SU-DHL-6 (cell line): ENCODE measurements around the gene SERINC5.
"Not testable (repeated sequence)": the region's sequence is repeated elsewhere in the genome, so short reads cannot be mapped to it uniquely, and the experiment has no call there.

Experiments used
- H2AFZ ChIP-seq: fragments of 200-600 bp; sonication (generic); 2 replicates; pipeline ENCODE4 v1.6.1; 2014; ENCODE audit warnings: low read depth, mild to moderate bottlenecking, moderate library complexity, mixed read lengths, antibody characterized with exemption, low read length; ENCODE audit not compliant: severe bottlenecking
- H3F3A ChIP-seq: fragments of 200-600 bp; shearing (Covaris generic); 2 replicates; pipeline ENCODE4 v1.6.0; 2016; ENCODE audit warnings: antibody characterized with exemption, mild to moderate bottlenecking; ENCODE audit not compliant: insufficient read depth
- H3K27ac ChIP-seq: fragments of 200-600 bp; sonication (generic); 2 replicates; pipeline ENCODE4 v1.5.1; 2016; ENCODE audit warnings: low read depth, mild to moderate bottlenecking, low read length, moderate library complexity, mixed read lengths
- H3K27me3 ChIP-seq: fragments of 200-600 bp; sonication (generic), shearing (Covaris generic); 2 replicates; pipeline ENCODE4 v1.6.0; 2014; ENCODE audit warnings: mild to moderate bottlenecking, low read length
- H3K36me3 ChIP-seq: fragments of 200-600 bp; sonication (generic); 2 replicates; pipeline ENCODE4 v1.6.1; 2014; ENCODE audit warnings: mild to moderate bottlenecking, low read length, mixed read lengths
- H3K4me2 ChIP-seq: fragments of 300-600, 200-600 bp; shearing (Covaris generic), sonication (generic); 2 replicates; pipeline ENCODE4 v1.6.0; 2014; ENCODE audit warnings: low read length, low read depth, mild to moderate bottlenecking; ENCODE audit not compliant: poor library complexity, severe bottlenecking
- H3K4me3 ChIP-seq: fragments of 200-600 bp; sonication (generic); 2 replicates; pipeline ENCODE4 v1.5.1; 2014; ENCODE audit warnings: antibody characterized with exemption, low read length, mild to moderate bottlenecking, mixed read lengths; ENCODE audit not compliant: insufficient read depth, poor library complexity, severe bottlenecking
- H3K79me2 ChIP-seq: fragments of 200-600 bp; sonication (generic); 2 replicates; pipeline ENCODE4 v1.6.1; 2014; ENCODE audit warnings: mild to moderate bottlenecking, low read length, moderate library complexity; ENCODE audit not compliant: insufficient read depth
- H3K9ac ChIP-seq: fragments of 200-600 bp; sonication (generic); 2 replicates; pipeline ENCODE4 v1.7.0; 2014; ENCODE audit warnings: mild to moderate bottlenecking, low read length
- H3K9me2 ChIP-seq: fragments of 200-600 bp; sonication (generic); replicated peaks from 2 replicates; pipeline ENCODE4 v1.6.1; 2014; ENCODE audit warnings: low read length; ENCODE audit not compliant: insufficient read depth
- H3K9me3 ChIP-seq: fragments of 200-600 bp; sonication (generic); 2 replicates; pipeline ENCODE4 v1.6.1; 2014; ENCODE audit warnings: low read length, mixed read lengths; ENCODE audit not compliant: insufficient read depth
- H4K20me1 ChIP-seq: fragments of 200-600 bp; sonication (generic); 2 replicates; pipeline ENCODE4 v1.6.1; 2014; ENCODE audit warnings: low read depth, mild to moderate bottlenecking, antibody characterized with exemption, low read length, moderate library complexity, mixed read lengths
- EZH2phosphoT487 ChIP-seq: fragments of 200-600 bp; sonication (generic), shearing (Covaris generic); conservative IDR thresholded peaks from 2 replicates; pipeline ENCODE4 v1.6.1; 2018; ENCODE audit warnings: mild to moderate bottlenecking, antibody characterized with exemption, low read length, moderate library complexity, mixed read lengths
- TF ChIP-seq, protein P1 (sequence below): fragments of 200-600 bp; sonication (generic); IDR thresholded peaks from one replicate; pipeline ENCODE4 v1.5.1; 2017; ENCODE audit warnings: antibody characterized with exemption, mild to moderate bottlenecking, low read length, moderate library complexity; ENCODE audit not compliant: insufficient read depth, poor library complexity, severe bottlenecking

SERINC5 gene

DNA sequence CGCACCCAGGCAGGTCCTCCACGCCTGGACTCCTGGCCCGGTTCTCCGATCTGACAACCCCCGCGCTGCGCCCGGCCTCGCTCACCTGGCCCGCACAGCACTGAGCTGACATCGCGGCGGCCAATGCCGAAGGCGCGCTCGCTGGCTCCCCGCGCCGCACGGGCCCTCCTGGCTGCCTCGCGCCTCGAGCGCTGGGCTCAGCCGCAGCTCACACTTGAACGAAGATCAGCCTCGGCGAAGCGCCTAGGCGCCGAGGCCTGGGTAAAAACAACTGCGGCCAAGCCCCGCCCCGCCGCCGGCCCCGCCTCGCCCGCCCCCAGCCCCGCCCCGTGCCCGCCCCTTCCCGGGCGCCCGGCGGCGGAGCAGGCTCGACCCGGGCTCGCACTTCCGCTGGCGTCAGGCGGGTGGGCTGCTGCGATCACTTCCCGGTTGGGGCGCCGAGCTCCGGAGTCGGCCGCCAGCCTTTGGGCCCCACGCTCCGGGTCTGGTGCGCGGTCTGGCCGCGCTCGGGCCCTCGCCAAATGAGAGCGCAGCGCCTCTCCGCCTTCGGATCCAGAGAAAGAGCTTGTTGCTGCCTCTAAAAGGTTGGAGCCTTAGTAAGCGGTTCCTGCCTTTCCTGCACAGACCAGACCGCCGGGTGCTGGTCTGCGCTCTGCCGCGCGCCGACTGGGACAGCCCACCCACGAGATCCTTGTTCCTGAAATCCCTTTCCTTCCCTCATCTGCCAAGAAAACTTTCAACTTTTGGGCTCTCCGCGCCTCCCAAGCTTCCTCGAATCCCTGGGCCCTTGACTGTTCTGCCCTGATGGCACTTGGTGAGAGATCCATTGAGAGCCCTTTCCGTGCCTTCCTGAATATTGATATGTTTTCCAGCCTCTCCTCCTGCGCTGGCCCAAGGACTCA, at the start of gene SERINC5:
Gene SERINC5, minus strand, starts transcription at position 238 of the 902 bp plus-strand sequence. Its CDS starts 126 bp downstream, at position 112.
- Histone ChIP-seq H3K36me3 (peaks cover 7% of the 10 kb centered on the region; the same call in 1 of the 2 replicates), H3K4me2 (peak within 1 kb of the TSS; percentile 99), H3K9me3 (no peaks in the 10 kb centered on the region), H3K27me3 (no peaks in the 10 kb centered on the region), H3K27ac (peak within 1 kb of the TSS; percentile 74), H3F3A (peaks cover 20% of the 10 kb centered on the region), H3K4me3 (peak within 1 kb of the TSS; percentile 80), H3K9me2 (no peaks in the 10 kb centered on the region), H3K79me2 (peaks cover 59% of the 10 kb centered on the region), H2AFZ (no peak within 1 kb of the TSS), H4K20me1 (no peaks in the 10 kb centered on the region; the same call in 1 of the 2 replicates), H3K9ac (peak within 1 kb of the TSS; percentile 87)
- TF ChIP-seq, protein P1, sequence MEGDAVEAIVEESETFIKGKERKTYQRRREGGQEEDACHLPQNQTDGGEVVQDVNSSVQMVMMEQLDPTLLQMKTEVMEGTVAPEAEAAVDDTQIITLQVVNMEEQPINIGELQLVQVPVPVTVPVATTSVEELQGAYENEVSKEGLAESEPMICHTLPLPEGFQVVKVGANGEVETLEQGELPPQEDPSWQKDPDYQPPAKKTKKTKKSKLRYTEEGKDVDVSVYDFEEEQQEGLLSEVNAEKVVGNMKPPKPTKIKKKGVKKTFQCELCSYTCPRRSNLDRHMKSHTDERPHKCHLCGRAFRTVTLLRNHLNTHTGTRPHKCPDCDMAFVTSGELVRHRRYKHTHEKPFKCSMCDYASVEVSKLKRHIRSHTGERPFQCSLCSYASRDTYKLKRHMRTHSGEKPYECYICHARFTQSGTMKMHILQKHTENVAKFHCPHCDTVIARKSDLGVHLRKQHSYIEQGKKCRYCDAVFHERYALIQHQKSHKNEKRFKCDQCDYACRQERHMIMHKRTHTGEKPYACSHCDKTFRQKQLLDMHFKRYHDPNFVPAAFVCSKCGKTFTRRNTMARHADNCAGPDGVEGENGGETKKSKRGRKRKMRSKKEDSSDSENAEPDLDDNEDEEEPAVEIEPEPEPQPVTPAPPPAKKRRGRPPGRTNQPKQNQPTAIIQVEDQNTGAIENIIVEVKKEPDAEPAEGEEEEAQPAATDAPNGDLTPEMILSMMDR: no peak
- no peak for TF ChIP-seq EZH2phosphoT487

DNA sequence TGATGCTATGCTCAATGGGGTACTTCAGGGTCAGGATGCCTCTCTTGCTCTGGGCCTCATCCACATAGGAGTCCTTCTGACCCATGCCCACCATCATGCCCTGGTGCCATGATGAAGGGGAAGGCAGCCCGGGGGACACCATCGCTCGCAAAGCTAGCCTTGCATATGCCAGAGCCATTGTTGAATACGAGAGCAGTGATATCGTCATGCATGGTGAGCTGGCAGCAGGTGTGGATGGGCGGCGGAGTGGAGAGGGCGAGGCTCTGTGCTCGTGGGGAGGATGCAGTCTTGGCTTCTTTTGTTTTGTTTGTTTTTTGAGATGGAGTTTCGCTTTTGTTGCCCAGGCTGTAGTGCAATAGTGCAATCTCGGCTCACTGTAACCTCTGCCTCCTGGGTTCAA, 46.8 kb upstream of the SERINC5 start:
- no peak overlapping the region for H3K27ac ChIP-seq
- H3F3A ChIP-seq: no peaks in the 10 kb centered on the region
- H3K36me3 ChIP-seq: no peaks in the 10 kb centered on the region
- no peaks in the 10 kb centered on the region for H3K79me2 ChIP-seq
- H3K9ac ChIP-seq: no peak overlapping the region
- no peaks in the 10 kb centered on the region for H3K9me3 ChIP-seq
- TF ChIP-seq, protein P1: no peak
- no peak for TF ChIP-seq EZH2phosphoT487
- no peak overlapping the region for H3K4me3 ChIP-seq
- H2AFZ ChIP-seq: no peak overlapping the region
- no peaks in the 10 kb centered on the region for H3K9me2 ChIP-seq
- H3K27me3 ChIP-seq: no peaks in the 10 kb centered on the region
- no peak overlapping the region for H3K4me2 ChIP-seq
- no peaks in the 10 kb centered on the region for H4K20me1 ChIP-seq

DNA sequence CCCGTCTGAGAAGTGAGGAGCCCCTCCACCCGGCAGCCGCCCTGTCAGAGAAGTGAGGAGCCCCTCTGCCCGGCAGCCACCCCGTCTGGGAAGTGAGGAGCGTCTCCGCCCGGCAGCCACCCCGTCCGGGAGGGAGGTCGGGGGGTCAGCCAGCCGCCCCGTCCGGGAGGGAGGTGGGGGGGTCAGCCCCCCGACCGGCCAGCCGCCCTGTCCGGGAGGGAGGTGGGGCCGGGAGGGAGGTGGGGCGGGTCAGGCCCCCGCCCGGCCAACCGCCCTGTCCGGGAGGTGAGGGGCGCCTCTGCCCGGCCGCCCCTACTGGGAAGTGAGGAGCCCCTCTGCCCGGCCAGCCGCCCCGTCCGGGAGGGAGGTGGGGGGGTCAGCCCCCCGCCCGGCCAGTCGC, 45.5 kb upstream of the SERINC5 start:
- H3K27me3 ChIP-seq, H3K9ac ChIP-seq, H2AFZ ChIP-seq, H3K79me2 ChIP-seq, H4K20me1 ChIP-seq, H3K4me2 ChIP-seq, H3F3A ChIP-seq, H3K36me3 ChIP-seq, H3K9me2 ChIP-seq, H3K4me3 ChIP-seq, H3K9me3 ChIP-seq, H3K27ac ChIP-seq: not testable (repeated sequence)

DNA sequence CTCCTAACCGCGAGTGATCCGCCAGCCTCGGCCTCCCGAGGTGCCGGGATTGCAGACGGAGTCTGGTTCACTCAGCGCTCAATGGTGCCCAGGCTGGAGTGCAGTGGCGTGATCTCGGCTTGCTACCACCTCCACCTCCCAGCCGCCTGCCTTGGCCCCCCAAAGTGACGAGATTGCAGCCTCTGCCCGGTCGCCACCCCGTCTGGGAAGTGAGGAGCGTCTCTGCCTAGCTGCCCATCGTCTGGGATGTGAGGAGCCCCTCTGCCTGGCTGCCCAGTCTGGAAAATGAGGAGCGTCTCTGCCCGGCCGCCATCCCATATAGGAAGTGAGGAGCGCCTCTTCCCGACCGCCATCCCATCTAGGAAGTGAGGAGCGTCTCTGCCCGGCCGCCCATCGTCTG, 44.9 kb upstream of the SERINC5 start:
- not testable (repeated sequence) for H2AFZ ChIP-seq, H3K9me3 ChIP-seq, H3K79me2 ChIP-seq, H3K27me3 ChIP-seq, H3F3A ChIP-seq, H3K4me3 ChIP-seq, H3K27ac ChIP-seq, H3K4me2 ChIP-seq, H3K9me2 ChIP-seq, H3K36me3 ChIP-seq, H3K9ac ChIP-seq, H4K20me1 ChIP-seq
